ENCODE measurements around the gene FAM120A. TPM values are rescaled to one million over a fixed set of nuclear protein-coding genes. Genes with fewer than 3 reads are reported as not detected.
A peak's percentile ranks its signal among the peaks of the same experiment; 100 is the strongest.

The FAM120A gene
- total RNA-seq, 1 donor from 2014 or later: 57.3 TPM

DNA sequence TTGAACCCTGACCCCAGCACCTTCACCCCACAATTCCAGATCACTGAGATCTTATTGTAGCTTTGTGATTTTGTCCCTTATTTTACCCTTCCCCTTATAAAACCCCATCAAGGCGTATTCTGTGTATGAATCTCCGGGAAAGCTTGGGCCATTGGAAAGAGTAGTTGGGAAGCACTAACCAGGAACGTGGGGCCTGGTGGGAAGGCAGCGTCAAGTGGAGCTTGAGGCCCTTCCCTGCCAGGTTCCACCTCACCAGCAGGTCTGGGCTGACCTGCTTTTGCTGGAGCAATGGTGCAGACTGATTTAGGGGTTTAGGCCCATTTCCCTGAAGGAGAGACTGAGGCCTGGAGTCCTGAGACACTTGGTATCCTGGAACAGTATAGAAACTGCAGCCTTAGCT lies 134.2 kb downstream of the FAM120A start:
- Mint-ChIP-seq H3K36me3 (ENCODE audit: low read depth) (peaks cover 14% of the 10 kb centered on the region), H3K27me3 (ENCODE audit: low read depth) (no peaks in the 10 kb centered on the region), H3K9me3 (peaks cover 4% of the 10 kb centered on the region), H3K4me1 (peaks cover 48% of the 10 kb centered on the region), H3K4me3 (no peak overlapping the region), H3K27ac (ENCODE audit: unreplicated experiment) (no peak overlapping the region)
- DNase-seq (ENCODE audit: low read depth, low spot score): no peak
- TF ChIP-seq, protein P1, sequence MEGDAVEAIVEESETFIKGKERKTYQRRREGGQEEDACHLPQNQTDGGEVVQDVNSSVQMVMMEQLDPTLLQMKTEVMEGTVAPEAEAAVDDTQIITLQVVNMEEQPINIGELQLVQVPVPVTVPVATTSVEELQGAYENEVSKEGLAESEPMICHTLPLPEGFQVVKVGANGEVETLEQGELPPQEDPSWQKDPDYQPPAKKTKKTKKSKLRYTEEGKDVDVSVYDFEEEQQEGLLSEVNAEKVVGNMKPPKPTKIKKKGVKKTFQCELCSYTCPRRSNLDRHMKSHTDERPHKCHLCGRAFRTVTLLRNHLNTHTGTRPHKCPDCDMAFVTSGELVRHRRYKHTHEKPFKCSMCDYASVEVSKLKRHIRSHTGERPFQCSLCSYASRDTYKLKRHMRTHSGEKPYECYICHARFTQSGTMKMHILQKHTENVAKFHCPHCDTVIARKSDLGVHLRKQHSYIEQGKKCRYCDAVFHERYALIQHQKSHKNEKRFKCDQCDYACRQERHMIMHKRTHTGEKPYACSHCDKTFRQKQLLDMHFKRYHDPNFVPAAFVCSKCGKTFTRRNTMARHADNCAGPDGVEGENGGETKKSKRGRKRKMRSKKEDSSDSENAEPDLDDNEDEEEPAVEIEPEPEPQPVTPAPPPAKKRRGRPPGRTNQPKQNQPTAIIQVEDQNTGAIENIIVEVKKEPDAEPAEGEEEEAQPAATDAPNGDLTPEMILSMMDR (conservative IDR thresholded peaks at IDR 0.05): no peak

- H3K9me3 Mint-ChIP-seq: peaks cover 4% of the 10 kb centered on the region
- H3K27ac Mint-ChIP-seq (ENCODE audit: unreplicated experiment): no peak overlapping the region
- no peak for DNase-seq (ENCODE audit: low read depth, low spot score)
- peaks cover 48% of the 10 kb centered on the region for H3K4me1 Mint-ChIP-seq
- H3K36me3 Mint-ChIP-seq (ENCODE audit: low read depth): peaks cover 14% of the 10 kb centered on the region
- no peaks in the 10 kb centered on the region for H3K27me3 Mint-ChIP-seq (ENCODE audit: low read depth)
- H3K4me3 Mint-ChIP-seq: no peak overlapping the region
- TF ChIP-seq, protein P1 (conservative IDR thresholded peaks at IDR 0.05): no peak
Observed at GRCh38 chr9:93586290-93587057, 135.0 kb downstream of the FAM120A start.

GRCh38 chr9:93587284-93587650 lies 135.8 kb downstream of the FAM120A start:
- DNase-seq (ENCODE audit: low read depth, low spot score): no peak
- Mint-ChIP-seq H3K27me3 (ENCODE audit: low read depth) (no peaks in the 10 kb centered on the region), H3K9me3 (peaks cover 4% of the 10 kb centered on the region), H3K4me3 (no peak overlapping the region), H3K4me1 (peaks cover 45% of the 10 kb centered on the region), H3K27ac (ENCODE audit: unreplicated experiment) (no peak overlapping the region), H3K36me3 (ENCODE audit: low read depth) (peaks cover 14% of the 10 kb centered on the region)
- TF ChIP-seq, protein P1 (conservative IDR thresholded peaks at IDR 0.05): no peak

GRCh38 chr9:93587651-93588347 lies 136.3 kb downstream of the FAM120A start:
- TF ChIP-seq, protein P1 (conservative IDR thresholded peaks at IDR 0.05): peak; percentile 46
- H3K4me3 Mint-ChIP-seq: no peak overlapping the region
- no peaks in the 10 kb centered on the region for H3K27me3 Mint-ChIP-seq (ENCODE audit: low read depth)
- H3K36me3 Mint-ChIP-seq (ENCODE audit: low read depth): peaks cover 14% of the 10 kb centered on the region
- DNase-seq (ENCODE audit: low read depth, low spot score): no peak
- peaks cover 44% of the 10 kb centered on the region for H3K4me1 Mint-ChIP-seq
- H3K9me3 Mint-ChIP-seq: peaks cover 4% of the 10 kb centered on the region
- no peak overlapping the region for H3K27ac Mint-ChIP-seq (ENCODE audit: unreplicated experiment)

DNA sequence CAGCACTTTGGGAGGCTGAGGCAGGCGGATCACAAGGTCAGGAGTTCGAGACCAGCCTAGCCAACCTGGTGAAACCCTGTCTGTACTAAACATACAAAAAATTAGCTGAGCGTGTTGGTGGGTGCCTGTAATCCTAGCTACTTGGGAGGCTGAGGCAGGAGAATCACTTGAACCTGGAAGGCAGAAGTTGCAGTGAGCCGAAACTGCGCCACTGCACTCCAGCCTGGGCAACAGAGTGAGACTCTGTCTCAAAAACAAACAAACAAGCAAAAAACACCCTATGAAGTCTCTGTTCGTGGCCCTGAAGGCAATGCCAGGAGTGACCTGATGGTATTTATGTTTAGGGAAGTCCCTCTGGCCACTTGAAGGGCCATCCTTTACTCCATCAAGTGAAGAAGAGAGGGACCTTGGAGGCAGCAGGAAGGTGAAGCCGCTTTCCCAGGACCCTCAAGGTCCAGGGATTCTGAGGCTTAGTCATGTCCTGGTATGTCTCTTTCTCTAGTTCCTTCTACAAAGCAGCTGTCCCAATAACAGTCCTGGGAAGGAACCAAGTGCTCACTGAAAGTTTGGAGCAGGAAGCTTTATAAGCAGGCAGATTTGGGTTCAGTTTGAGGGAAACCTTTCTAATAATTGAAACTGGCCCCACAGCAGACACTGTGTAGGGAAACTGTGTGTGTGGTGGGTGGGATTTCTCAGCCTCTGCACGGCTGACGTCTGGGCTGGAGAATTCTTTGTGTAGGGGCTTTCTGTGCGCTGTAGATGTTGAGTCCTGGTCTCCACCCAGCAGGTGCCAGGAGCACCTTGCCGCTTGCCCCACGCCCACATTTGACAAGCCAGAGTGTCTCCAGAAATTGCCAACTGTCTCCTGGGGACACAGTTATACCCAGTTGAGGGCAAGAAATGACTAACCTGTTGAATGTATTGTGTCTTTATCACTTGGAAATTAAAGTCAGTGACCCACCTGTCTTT lies 137.4 kb downstream of the FAM120A start:
- Mint-ChIP-seq H3K36me3 (ENCODE audit: low read depth) (peaks cover 11% of the 10 kb centered on the region), H3K27me3 (ENCODE audit: low read depth) (no peaks in the 10 kb centered on the region), H3K4me3 (peak overlapping the region; percentile 4), H3K27ac (ENCODE audit: unreplicated experiment) (no peak overlapping the region), H3K4me1 (peaks cover 40% of the 10 kb centered on the region), H3K9me3 (peaks cover 4% of the 10 kb centered on the region)
- DNase-seq (ENCODE audit: low read depth, low spot score): no peak
- TF ChIP-seq, protein P1 (conservative IDR thresholded peaks at IDR 0.05): no peak
